GM13976 (cell line): ENCODE measurements around the gene ZCCHC10.
"Not testable (repeated sequence)": the region's sequence is repeated elsewhere in the genome, so short reads cannot be mapped to it uniquely, and the experiment has no call there.

Experiments
- DNase-seq: peaks from one replicate; pipeline ENCODE4 v3.0.0; 2012; ENCODE audit warnings: low spot score
- in situ Hi-C: fragments of 300-500 bp; cut with MboI; formaldehyde crosslinking; loops from one replicate; pipeline ENCODE4 v1.12.0; 2022; ENCODE audit warnings: low sequenced_read_pairs, mixed read lengths, inconsistent platforms; ENCODE audit not compliant: unreplicated experiment
- TF ChIP-seq, protein P1 (sequence below): IDR thresholded peaks from 2 replicates; pipeline ENCODE4 v1.5.1; 2012; ENCODE audit warnings: borderline replicate concordance, mild to moderate bottlenecking; ENCODE audit not compliant: insufficient read depth; ENCODE audit errors: extremely low read depth, missing control alignments, control extremely low read depth

ZCCHC10 gene

GRCh38 chr5:132998556-132998955 lies 27.8 kb downstream of the ZCCHC10 start:
- TF ChIP-seq, protein P1, sequence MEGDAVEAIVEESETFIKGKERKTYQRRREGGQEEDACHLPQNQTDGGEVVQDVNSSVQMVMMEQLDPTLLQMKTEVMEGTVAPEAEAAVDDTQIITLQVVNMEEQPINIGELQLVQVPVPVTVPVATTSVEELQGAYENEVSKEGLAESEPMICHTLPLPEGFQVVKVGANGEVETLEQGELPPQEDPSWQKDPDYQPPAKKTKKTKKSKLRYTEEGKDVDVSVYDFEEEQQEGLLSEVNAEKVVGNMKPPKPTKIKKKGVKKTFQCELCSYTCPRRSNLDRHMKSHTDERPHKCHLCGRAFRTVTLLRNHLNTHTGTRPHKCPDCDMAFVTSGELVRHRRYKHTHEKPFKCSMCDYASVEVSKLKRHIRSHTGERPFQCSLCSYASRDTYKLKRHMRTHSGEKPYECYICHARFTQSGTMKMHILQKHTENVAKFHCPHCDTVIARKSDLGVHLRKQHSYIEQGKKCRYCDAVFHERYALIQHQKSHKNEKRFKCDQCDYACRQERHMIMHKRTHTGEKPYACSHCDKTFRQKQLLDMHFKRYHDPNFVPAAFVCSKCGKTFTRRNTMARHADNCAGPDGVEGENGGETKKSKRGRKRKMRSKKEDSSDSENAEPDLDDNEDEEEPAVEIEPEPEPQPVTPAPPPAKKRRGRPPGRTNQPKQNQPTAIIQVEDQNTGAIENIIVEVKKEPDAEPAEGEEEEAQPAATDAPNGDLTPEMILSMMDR = no peak
- in situ Hi-C loops = no loop called here
- no peak for DNase-seq

GRCh38 chr5:132996307-132996706 lies 30.0 kb downstream of the ZCCHC10 start:
- DNase-seq = no peak
- TF ChIP-seq, protein P1 = no peak
- in situ Hi-C loops = no loop called here

GRCh38 chr5:132987531-132988408 lies 38.6 kb downstream of the ZCCHC10 start:
- TF ChIP-seq, protein P1 = no peak
- no peak for DNase-seq
- in situ Hi-C loops = no loop called here

GRCh38 chr5:132982971-132983370 lies 43.4 kb downstream of the ZCCHC10 start:
- DNase-seq, in situ Hi-C loops: not testable (repeated sequence)

GRCh38 chr5:132981288-132981687 lies 45.1 kb downstream of the ZCCHC10 start:
- in situ Hi-C loops = no loop called here
- TF ChIP-seq, protein P1 = no peak
- DNase-seq = no peak

DNA sequence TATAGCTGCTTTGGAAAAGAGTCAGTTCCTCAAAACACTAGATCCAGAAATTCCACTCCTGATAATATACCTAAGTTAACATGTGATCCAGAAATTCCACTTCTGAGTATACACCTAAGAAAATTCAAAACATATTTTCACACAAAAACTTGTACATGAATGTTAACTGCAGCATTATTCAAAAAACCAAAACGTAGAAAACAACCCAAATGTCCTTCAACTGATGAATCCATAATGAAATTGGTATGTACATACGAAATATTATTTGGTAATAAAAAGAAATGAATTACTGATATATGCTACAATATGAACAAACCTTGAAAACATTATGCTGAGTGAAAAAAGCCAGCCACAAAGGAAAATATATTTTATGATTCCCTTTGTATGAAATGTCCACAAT lies 46.4 kb downstream of the ZCCHC10 start:
- in situ Hi-C loops = no loop called here
- TF ChIP-seq, protein P1 = no peak
- no peak for DNase-seq

DNA sequence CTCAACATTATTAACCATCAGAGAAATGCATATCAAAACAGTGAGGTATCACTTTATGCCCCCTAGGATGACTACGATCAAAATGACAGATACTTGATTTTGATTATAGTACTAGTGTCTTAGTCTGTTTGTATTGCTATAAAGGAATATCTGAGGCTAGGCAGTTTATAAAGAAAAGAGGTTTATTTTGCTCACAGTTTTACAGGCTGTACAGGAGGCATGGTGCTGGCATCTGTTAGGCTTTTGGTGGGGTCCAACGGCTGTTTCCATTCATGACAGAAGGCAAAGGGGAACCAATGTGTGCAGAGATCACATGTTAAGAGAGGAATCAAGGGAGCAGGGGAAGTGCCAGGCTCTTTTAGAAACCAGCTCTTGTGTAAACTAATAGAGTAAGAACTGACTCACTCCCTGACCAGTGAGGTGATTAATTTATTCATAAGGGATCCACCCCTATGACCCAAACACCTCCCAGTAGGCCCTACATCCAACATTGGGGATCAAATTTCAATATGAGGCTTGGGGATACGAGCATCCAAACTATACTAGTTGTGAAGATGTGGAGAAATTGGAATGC lies 46.9 kb downstream of the ZCCHC10 start:
- in situ Hi-C loops = no loop called here
- TF ChIP-seq, protein P1 = no peak
- DNase-seq = no peak
